NCI-H69 (cell line): ENCODE measurements around the gene ARL8A.
"Not testable (repeated sequence)": the region's sequence is repeated elsewhere in the genome, so short reads cannot be mapped to it uniquely, and the experiment has no call there.

Source experiments
- DNase-seq: peaks from one replicate; lab custom pipeline; 2025; lab: John Stamatoyannopoulos, UW

Gene ARL8A

DNA sequence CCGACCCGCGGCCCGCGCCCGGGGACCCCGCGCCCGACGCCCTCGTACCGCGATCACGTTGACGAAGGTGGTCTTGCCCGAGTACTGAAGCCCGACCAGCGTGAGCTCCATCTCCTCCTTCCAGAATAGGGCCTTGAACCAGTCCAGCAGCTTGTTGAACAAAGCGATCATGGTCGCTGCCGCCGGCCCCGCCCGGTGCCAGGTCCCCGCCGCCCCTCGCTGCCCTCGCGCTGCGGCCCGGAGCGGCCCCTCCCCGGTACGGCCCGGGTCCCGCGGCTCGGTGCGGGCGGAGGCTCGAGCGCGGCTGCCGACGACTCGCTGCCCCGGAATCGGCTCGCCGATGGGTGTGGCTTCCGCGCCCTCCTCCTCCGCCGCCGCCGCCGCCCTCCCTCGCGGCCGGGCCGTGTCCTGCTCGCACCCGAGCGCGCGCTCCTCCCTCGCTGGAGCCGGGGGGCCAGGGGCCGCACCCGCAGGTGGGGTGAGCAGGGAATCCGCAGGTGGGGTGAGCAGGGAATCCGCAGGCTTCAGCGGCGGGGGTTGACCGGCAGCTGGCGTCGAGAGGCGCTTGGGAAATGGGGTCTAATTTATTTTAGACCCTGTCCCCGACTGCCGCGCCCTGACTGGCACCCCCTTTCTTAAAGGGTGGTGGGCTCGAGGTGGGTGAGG lies at the start of gene ARL8A:
ARL8A (minus strand) TSS at position 336 of the 666 bp plus-strand sequence; CDS start at position 171, 165 bp downstream.
- peak; percentile 85 for DNase-seq

DNA sequence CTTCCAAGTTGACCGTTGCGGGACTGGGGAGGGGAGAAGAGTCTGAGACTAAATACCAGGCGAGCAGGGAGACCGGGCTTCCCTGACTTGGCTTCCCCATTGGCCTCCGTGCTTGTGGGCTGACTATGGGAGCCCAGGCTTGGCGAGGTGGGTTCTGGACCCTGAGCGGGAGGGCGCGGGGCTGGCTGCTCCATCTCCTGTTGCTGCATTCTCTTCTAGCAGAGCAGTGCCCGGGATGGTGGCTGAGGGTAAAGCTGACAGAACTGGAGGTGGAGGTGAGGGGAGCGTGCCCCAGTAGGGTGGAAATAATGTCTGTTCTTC lies 49.8 kb upstream of the ARL8A start:
- no peak for DNase-seq

DNA sequence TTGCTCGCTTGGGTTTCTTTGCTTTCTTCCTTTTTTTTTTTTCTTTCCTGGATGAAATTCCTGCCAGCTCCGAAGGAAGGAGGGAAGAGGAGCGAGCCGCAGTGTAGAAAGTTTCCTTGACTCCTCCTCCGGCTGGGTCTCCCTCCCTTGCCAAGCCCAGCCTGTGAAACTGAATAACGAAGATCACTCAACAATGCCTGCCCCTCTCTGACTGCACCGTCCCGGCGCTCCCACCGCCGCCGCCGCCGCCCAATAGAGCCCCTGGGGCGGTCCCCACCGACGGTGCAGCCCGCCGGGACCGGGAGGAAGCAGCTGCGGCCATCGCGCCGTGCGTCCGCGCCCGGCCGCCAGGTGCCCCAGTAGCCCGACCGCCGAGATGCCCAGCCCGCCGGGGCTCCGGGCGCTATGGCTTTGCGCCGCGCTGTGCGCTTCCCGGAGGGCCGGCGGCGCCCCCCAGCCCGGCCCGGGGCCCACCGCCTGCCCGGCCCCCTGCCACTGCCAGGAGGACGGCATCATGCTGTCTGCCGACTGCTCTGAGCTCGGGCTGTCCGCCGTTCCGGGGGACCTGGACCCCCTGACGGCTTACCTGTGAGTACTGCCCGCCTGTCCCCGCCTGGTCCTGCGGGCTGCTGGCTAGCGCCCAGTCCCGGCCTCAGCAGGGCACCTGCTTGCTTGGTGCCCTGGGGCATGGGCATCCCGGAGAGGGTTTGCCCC lies 49.2 kb upstream of the ARL8A start, which contains the start of gene LGR6:
LGR6 (plus strand) TSS at position 186 of the 714 bp plus-strand sequence; CDS start at position 377, 191 bp downstream.
- DNase-seq, result peak; percentile 76

DNA sequence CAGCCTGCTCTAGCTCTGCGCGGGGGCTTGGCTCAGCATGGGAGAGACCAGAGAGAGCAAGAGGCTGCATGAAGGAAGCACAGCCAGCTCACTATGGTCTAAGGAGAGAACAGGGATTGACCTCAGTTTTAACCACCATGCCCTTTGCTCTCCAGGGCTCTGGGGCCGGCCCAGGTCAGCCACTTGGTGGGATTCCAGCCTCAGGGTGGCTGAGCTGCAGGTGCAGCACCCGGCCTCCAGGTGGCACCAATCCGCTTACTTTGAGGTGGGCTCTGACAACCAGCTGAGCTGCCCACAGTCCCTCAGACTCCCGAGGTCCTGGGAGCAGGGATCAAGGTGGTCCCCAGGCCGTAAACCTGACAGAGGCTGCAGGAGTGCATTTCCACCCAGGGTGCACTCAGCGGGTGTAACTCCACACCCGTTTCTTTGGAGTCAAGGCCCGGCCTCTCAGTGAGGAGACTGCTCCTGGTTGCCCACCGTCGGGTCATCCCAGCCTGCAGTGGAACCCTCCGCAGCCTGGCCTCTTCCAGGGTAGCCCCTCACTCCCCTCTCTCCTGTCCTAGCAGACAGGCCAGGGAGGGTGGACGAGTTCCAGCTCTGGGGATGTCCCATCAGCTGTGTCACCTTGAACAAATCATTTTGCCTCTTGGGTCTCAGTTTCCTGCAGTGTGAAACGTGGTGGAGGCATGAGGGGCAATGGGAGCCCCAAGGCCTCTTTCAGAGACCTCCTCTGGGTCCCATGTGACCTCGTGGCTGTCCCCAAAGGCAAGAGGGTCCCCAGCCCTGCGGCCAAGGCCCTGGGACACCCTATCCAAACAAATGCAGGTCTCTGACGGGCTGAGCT lies 48.5 kb upstream of the ARL8A start:
- peak; percentile 86 for DNase-seq

DNA sequence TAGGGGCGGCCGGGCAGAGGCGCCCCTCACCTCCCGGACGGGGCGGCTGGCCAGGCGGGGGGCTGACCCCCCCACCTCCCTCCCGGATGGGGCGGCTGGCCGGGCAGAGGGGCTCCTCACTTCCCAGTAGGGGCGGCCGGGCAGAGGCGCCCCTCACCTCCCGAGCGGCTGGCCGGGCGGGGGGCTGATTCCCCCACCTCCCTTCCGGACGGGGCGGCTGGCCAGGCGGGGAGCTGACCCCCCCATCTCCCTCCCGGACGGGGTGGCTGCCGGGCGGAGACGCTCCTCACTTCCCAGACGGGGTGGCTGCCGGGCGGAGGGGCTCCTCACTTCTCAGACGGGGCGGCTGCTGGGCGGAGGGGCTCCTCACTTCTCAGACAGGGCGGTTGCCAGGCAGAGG lies 46.9 kb upstream of the ARL8A start:
- not testable (repeated sequence) for DNase-seq

DNA sequence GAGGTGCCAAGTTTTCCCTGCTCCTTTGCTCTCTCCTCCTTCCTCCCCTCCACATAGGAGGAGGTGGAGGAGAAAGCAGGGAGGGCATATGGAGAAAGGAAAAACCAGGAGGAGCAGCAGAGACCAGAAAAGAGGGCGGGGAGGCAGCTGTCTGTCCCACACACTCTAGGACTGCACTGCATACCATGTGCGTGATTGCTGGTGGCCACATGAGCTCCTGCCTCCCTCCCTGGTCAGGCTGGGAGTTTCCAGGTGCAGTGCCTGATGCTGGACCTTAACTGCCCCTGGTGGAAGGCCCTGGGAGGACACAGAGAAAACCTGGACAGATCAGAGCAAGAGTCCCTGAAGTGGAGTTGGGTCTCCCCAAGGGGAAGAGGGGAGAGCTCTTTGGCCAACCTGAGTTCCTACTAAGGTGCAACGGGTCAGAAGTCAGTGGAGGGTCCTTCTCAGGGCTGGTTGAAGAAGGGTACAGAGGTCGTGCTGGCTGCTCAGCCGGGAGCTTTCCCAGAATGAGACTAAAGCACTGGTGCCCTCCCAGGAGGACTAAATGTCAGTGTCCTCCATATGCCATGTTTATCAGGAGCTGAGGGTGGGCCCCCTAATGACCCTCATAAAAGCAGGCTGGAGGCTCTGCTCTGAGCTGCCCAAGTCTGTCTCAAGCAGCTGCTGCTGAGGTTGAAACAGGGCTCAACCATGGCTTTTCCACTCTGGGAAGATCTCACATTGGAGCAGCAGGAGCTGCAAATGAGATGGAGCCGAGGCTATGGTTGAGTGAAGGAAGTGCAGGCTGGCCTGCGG lies 45.6 kb upstream of the ARL8A start:
- DNase-seq, result peak; percentile 53

DNA sequence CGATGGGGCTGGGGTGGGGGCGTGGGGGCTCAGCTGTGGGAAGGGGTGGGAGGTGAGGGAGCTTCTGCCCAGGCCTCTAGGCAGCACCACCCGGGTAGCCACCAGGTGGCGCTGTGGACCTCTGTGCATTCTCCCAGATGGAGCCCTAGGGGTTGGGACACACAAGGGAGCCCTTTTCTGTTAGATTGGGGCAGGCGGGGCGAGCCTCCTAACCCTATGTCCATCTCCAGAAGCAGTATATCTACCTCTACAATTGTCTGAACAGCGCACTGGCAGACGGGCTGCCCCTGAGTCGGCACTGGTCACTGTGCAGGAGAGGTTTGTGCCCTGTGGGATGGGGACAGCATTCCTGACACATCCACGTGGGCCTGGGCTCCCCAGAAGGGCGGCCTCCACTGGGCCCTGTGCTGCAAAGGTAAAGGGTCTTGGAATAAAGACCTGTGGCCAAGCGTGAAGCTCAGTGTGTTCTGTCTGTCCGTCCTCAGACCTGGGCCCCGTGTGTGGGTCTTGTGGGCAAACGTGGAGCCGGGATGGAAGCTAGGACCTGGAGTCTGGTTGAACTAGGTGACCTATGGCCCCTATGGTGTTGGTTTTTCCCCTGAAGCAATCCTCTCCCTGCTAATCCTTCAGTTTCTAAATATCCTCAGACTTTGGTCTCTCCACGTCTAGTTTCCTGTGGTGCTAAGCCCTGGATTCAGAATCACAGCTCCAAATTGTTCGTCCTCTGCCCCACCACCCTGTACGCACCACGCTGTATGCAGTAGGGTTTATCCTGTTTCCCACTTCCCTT lies 44.7 kb upstream of the ARL8A start:
- peak; percentile 87 for DNase-seq

DNA sequence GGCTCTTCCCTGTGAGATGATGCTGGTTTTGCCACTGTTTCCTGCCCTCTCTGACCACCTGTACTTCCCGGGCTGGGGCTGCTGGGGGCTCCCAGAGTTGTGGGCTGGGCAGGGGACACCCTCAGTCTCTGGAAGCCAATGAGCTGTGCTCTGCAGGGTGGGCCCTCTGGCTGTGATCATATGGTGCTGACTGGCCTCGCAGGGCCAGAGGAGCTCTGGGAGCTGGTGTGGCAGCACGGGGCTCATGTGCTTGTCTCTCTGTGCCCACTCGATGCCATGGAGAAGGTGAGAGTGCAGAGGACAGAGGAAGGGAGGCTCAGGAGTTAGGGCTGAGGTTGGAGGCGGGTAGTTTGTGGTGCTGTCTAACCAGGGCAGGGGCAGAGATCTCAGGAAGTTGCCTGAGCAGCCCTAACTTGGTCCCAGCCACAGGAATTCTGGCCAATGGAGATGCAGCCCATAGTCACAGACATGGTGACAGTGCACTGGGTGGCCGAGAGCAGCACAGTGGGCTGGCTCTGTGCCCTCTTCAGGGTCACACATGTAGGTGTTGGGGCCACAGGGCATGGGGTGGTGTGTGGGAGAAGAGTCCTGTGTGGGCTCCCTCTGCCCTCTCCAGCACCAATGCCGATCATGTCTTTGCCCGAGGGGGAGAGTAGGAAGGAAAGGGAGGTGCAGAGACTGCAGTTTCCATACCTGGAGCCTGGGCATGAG lies 43.3 kb upstream of the ARL8A start:
- DNase-seq, result no peak

DNA sequence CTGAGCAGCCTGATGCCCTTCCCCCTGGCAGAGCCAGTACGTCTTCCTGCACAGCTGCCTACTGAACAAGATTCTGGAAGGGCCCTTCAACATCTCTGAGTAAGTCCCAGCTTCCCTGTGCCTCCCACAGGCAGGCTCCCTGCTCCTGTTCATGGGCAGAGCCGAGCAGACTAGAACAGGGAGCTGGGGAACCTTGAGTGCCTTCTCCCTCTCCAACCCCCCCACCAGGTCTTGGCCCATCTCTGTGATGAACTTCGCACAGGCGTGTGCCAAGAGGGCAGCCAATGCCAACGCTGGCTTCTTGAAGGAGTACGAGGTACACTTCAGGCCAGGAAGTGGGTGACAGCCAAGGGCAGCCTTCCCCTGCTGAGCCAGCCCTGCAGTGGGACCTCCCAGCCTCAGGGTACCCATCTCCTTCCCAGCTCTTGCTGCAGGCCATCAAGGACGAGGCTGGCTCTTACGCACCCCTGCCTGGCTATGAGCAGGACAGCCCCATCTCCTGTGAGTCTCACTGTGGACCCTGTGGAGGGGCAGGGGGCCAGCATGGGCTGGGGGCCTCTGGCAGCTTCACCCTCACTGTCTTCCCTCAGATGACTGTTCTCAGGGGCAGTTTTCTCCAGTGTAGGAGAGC lies 42.6 kb upstream of the ARL8A start:
- DNase-seq, result no peak

DNA sequence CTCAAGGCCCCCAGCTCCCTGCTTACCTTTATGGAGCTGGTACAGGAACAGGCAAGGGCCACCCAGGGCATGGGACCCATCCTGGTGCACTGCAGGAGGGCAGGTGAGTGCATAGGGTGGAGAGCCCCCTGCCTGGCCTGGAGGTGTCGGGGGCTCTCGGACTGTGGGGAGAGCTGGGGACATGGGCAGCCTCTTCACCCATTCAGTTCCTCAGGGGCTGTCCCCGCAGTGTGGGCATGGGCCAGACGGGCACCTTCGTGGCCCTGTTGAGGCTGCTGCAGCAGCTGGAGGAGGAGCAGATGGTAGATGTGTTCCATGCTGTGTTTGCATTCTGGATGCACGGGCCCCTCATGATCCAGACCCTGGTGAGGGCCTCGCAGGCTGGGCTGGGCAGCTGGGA lies 41.8 kb upstream of the ARL8A start:
- peak; percentile 61 for DNase-seq

DNA sequence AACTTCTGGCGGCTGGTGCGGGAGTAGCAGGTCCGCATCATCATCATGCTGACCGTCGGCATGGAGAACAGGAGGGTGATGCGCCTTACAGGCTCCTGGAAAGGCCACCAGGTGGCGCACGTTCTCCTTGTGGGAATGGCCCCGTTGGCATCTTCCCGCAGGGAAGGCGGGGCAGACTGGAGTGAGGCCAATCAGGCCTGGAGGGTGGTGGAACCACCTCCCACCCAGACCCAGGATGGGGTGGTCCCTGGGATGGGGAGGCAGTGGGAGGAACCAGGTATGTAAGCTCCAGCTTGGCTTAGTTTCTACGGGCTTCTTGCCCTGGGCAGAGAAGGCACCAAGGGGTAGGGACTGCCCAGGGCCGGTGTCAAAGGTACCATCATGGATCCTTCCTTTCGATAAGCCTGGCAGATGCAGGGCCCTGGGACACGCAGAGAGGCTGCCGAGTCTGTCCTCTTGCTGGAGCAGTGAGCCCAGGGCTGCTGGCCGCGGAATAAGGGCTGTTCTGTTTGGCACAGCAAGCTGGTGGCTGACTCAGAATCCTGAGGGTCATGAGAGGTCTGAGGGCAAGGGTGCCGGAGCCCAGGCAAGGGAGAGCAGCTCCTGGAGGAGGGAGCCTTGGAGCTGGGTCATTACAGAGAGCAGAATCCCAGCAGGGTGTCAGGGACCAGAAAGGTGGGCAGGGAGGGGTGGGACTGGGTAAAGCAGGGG lies 40.4 kb upstream of the ARL8A start:
- DNase-seq, result peak; percentile 96

DNA sequence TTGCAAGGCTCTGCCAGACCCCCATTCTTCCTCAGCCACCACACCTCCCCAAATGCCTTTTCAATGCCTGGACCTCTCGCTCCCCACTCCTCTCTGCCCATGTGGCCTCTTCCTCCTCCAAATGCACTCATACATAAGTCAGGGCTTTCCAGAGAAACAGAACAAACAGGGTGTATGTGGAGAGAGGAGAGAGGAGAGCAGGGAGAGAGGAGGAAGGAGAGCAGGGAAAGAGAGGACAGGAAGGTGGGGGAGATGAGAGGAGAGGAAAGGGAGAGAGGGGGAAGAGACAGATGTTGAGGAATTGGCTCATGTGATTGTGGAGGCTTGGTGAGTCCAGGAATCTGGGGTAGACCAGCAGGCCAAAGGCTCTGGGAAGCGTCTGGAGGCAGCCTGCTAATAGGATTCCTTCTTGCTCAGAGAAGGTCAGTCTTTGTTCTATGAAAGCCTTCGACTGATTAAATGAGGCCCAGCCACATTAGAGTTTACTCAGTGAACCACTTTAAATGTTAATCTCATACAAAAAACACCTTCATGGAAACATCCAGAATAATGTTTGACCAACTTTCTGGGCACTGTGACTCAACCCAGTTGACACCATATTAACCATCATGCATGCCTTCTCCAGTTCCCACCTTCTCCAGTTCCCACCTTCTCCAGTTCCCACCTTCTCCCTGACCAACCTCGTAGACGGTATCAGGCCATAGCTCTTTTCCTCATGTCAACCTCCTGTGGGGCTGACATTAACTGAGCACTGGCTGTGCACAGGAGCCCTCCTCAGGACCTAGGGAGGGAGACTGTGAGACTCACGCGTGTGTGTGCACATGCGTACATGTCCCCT lies 37.7 kb upstream of the ARL8A start:
- no peak for DNase-seq

DNA sequence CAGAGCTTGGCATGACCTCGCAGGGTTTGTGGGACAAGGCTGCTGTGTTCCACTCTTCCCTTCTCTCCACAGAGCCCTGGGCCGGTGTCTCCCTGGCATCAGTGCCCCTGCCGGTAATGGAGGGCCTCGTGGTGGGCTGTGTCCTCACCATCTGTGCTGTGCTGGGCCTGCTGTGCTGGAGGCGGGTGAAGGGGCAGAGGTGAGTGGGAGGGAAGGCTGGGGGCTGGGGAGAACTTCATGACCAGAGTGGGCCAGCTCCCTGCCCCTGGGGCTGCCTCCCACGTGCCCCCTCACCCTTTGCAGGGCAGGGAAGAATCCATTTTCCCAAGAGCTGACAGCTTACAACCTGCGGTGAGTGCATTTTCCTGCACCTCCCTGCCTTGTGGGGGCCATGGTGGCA lies 37.0 kb upstream of the ARL8A start:
- DNase-seq, result no peak

DNA sequence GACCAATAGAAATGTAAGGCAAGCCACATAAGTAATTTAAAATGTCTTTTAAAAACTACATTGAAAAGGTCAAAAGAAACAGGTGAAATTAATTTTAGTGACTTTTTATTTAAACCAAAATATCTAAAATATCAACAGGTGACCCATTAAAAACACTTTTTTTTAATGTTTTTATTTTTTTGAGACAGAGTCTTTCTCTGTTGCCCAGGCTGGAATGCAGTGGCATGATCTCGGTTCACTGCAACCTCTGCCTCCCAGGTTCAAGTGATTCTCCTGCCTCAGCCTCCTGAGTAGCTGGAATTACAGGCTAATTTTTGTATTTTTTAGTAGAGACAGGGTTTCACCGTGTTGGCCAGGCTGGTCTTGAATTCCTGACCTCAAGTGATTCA lies 36.2 kb upstream of the ARL8A start:
- DNase-seq, result not testable (repeated sequence)

DNA sequence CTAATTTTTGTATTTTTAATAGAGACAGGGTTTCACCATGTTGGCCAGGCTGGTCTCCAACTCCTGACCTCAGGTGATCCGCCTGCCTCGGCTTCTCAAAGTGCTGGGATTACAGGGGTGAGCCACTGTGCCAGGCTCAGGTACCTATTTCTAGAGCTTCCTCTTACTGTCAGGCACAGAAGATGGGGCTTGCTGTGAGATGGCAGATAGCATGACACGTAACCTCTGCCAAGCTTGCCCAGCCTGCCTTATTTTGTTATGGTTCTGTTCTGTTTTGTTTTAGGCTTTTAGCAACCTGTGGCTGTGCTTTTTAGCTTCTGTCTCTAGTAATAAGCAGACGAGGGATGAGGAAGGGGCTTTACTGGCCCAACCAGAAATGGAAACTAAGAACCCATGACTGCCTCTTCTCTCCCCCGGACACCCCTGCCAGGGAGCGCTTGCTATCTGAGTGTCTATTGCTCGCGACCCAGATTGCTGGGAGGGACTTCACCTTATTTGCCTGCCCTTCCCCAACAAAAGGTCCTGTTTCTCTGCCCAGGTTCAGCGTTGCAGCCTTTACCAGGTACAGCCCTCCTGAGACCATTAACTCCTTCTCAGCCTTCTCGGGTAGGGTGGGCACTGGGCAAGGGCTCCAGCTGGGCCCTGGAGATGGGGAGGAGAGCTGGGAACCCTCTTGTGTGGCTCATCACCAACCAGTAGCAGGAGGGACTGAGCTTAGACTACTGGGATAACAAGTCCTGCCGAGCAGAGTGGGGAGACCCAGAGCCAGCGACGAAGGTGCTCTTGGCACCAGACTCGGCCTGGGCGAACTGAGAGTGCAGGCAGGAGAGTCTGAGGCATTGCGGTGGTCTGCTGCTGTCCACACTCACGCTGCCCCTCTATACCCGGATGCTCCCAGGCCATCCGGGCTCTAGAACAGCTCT lies 35.6 kb upstream of the ARL8A start:
- no peak for DNase-seq

DNA sequence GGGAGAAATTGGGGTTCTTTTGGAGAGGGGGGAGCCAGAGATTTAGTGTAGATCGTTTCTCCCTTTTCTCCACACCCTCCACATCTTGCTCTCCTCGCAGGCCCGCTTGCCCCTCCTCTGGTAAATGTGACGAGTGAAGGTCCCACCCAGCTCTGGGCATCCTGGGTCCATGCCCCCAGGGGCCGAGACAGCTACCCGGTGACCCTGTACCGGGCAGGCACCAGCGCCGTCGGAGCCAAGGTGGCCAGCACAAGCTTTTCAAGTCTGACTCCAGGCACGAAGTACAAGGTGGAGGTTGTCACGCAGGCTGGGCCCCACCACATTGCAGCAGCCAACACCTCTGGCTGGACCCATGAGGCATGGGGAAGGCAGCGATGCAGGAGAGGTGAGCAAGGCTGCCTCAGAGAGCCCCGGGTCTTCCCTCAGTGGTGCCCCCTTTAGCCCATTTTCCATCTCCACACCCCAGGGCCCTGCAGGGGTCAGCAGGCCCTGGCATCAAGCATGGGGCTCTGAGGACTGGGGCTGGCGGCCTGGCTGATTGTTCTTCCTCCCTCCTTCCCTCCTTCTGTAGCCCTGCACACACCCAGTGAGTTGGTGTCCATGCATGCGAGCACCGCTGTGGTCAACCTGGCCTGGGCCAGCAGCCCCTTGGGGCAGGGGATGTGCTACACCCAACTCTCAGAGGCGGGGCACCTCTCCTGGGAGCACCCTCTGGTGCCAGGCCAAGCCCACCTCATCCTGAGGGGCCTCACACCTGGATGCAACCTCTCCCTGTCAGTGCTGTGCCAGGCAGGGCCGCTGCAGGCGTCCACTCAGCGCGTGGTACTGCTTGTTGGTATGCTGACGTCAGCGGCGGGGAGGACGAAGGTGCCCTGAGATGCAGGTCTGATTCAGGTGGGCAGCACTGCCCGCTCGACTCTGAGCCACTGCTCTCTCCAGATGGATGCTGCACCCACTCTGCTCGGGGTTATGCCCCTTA lies 32.7 kb upstream of the ARL8A start:
- DNase-seq, result no peak
